GM12873 (cell line): ENCODE data around the gene EML6.

ENCODE experiments used
- CTCF ChIP-seq: IDR thresholded peaks from 2 replicates; pipeline ENCODE4 v1.5.1; 2012; ENCODE audit warnings: low read depth, mild to moderate bottlenecking, moderate library complexity, low read length, control low read depth; ENCODE audit not compliant: insufficient read depth; ENCODE audit errors: missing control alignments

The EML6 gene

GRCh38 chr2:54862742-54863141 is 139.3 kb downstream of the EML6 start:
- no peak for TF ChIP-seq CTCF

- no peak for TF ChIP-seq CTCF
These were observed 140.2 kb downstream of the EML6 start for GRCh38 chr2:54863660-54864059.

DNA sequence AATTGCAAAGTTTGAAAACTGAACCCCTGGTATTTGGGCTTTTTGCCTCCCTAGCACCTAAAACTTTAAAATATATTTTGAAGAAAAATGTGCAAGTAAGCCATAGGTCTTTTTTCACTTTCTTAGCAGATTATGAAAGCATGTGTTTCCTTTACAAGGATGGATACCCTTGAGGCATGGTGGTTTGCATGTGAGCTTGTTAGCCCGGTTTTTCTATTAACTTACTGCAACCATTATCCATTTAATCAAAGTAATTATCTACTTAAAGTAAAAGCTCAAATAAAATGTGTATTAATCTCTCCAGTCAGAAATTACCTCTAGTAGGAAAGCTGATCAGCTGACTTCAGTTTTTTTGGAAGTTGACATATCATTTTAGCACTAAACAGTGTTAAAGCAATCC is 140.6 kb downstream of the EML6 start:
- no peak for TF ChIP-seq CTCF

DNA sequence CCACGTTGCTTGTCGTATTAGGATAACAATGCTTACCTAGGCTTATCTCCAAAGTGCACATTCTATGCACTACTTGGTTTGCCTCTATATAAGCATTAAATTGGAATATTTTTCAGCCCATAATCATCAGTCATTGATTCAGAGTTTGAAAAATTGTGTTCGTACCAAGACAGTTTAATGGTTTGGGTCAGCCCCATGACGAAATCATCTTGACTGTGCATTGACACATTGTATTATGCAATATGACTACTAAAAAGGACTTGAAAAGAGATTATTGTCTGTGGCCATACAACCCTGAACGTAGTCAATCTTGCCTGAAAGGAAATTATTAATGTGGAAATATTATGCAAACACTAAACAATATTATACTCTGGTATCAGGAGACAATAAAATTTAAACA is 141.3 kb downstream of the EML6 start:
- no peak for TF ChIP-seq CTCF

DNA sequence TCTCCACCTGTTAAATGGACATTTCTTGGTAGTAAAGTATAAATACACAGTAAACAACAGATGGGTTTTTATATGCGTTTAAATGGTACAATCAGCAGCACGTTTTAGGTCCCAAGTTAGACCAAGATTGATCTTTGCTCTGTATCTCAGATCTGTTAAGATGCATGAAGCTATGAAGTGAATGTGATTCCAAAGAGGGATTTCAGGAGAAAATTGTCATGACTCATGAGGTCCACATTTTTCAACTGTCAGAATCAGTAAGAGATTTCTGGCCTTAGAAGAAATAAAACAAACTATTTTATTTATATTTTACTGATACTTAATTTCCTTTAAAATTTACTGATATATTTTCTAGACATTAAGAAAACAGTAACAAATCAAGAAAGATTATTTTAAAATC is 142.7 kb downstream of the EML6 start:
- TF ChIP-seq CTCF, result no peak

DNA sequence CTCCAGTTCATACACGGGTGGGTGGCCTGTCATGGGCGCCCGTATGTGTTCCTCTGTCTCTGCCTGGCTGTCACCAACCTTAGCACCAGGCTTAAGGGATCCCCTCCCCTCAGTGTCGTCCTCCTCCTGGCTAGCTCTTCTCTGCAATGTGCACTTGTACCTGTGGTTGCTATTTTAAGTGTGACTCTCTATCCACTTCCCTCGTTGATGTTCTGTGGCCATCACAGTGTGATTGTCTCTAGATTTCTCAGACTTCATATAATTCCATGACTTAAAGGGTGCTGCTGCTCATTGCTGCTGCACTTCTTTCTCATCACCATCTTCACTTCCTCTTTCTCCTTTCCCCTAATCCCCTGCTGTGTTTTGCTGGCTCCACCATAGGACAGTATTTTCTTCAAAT is 143.4 kb downstream of the EML6 start:
- no peak for TF ChIP-seq CTCF

GRCh38 chr2:54867457-54867856 is 144.0 kb downstream of the EML6 start:
- no peak for TF ChIP-seq CTCF

DNA sequence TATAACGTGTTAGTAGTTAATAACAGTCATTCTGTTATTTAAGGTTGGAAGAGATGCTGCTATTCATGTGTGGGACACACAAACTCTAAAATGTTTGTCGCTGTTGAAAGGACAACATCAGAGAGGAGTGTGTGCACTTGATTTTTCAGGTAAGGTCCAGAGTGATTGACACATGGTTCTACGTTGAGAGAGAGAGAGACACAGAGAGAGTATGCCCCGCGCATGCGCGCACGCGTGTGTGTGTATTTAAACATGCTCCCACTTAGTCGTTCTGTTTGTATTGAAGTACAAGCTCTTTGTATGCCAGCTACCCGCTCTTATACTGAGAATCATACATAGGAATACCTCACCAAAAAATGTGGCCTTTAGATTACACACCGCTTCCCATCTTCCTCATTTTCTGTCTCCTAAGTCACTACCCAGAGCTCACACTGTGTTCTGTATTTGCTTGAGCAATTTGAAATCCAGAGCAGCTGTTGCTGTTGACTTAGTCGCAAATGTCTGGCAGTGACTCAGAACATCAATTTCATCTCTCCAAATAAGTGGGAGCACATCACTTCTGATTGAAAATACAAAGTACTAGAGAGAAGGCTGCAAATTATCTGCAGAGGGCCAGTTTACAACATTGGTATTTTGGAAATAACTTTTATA is 148.1 kb downstream of the EML6 start:
- TF ChIP-seq CTCF, result no peak
